Endothelial cell of umbilical vein (primary cell): ENCODE results near the gene PSKH1. TPM values are rescaled to one million over a fixed set of nuclear protein-coding genes. Genes with fewer than 3 reads are reported as not detected.
A peak's percentile ranks its signal among the peaks of the same experiment; 100 is the strongest.

Experiments
- BruUV-seq: library from RNA; stranded (reverse); fragments of 400-500 nt; replicated peaks from 2 replicates; lab custom pipeline; 2021; lab: Mats Ljungman, UMichigan
- CTCF ChIA-PET: fragments of 300-600, 350-600 bp; sonication (Branson Sonifier 250); formaldehyde crosslinking; loops from one replicate; lab custom pipeline; 2021; ENCODE audit warnings: antibody characterized with exemption, inconsistent platforms; lab: Charles Lee
- POLR2A ChIA-PET: fragments of 300-600, 350-600 bp; sonication (Branson Sonifier 250); formaldehyde crosslinking; loops from one replicate; lab custom pipeline; 2021; ENCODE audit warnings: antibody characterized with exemption, inconsistent platforms; lab: Charles Lee
- DNase-seq: peaks from one replicate; pipeline ENCODE4 v3.0.0-alpha.2; 2011; ENCODE audit warnings: low read depth, low spot score
- FAIRE-seq: peaks from 2 replicates; lab custom pipeline; 2011; peaks lifted over from hg19 to GRCh38; lab: Jason Lieb, UNC
- H2AFZ ChIP-seq: 2 replicates; pipeline ENCODE4 v1.6.0; 2012; ENCODE audit warnings: low read depth, low read length, control low read depth, inconsistent platforms
- H3K27ac ChIP-seq: 2 replicates; pipeline ENCODE4 v1.5.1; 2011; ENCODE audit warnings: low read depth, mild to moderate bottlenecking, control low read depth, low read length, moderate library complexity; ENCODE audit not compliant: insufficient read depth
- H3K27me3 ChIP-seq, 2 experiments: 2 replicates each; pipeline versions ENCODE4 v1.6.0 to v1.6.1; 2011; ENCODE audit warnings: low read length in 2 of 2, mixed read lengths in 1 of 2; ENCODE audit not compliant: control insufficient read depth in 2 of 2, insufficient read depth in 2 of 2
- H3K36me3 ChIP-seq, 2 experiments: 2 replicates in 1 of 2; 3 replicates in 1 of 2; pipeline ENCODE4 v1.5.1; 2011; ENCODE audit warnings: low read length in 2 of 2, mild to moderate bottlenecking in 1 of 2, moderate library complexity in 1 of 2; ENCODE audit not compliant: control insufficient read depth in 2 of 2, insufficient read depth in 2 of 2; ENCODE audit errors: extremely low read depth in 1 of 2
- H3K4me1 ChIP-seq: 3 replicates; pipeline ENCODE4 v1.5.1; 2011; ENCODE audit warnings: mild to moderate bottlenecking, low read length; ENCODE audit not compliant: control insufficient read depth, insufficient read depth; ENCODE audit errors: extremely low read depth
- H3K4me2 ChIP-seq: 2 replicates; pipeline ENCODE4 v1.6.1; 2011; ENCODE audit warnings: low read length, control low read depth, mixed read lengths; ENCODE audit not compliant: insufficient read depth
- H3K4me3 ChIP-seq, 3 experiments: fragments of 200-600 bp in 1 of 3; sonication (generic), shearing (Covaris generic) in 1 of 3; replicated peaks in 1 of 3; 2 replicates each; pipeline ENCODE4 v1.5.1; 2011 to 2016; ENCODE audit warnings: control low read depth in 3 of 3, low read length in 3 of 3, mild to moderate bottlenecking in 2 of 3, inconsistent platforms in 1 of 3, low read depth in 1 of 3, moderate library complexity in 1 of 3; ENCODE audit not compliant: insufficient read depth in 1 of 3
- H3K79me2 ChIP-seq: 2 replicates; pipeline ENCODE4 v1.6.0; 2012; ENCODE audit warnings: low read length, inconsistent platforms; ENCODE audit not compliant: control insufficient read depth, insufficient read depth
- H3K9ac ChIP-seq: replicated peaks from 2 replicates; pipeline ENCODE3; 2011; ENCODE audit warnings: low read length, control low read depth; ENCODE audit not compliant: insufficient read depth; ENCODE audit errors: extremely low read depth
- H3K9me1 ChIP-seq: replicated peaks from 3 replicates; pipeline ENCODE4 v1.6.0; 2011; ENCODE audit warnings: mild to moderate bottlenecking, low read length; ENCODE audit not compliant: control insufficient read depth, insufficient read depth; ENCODE audit errors: extremely low read depth
- H3K9me3 ChIP-seq: replicated peaks from 2 replicates; pipeline ENCODE4 v1.5.1; 2012; ENCODE audit warnings: low read length, inconsistent platforms; ENCODE audit not compliant: control insufficient read depth, insufficient read depth
- H4K20me1 ChIP-seq: replicated peaks from 2 replicates; pipeline ENCODE3; 2011; ENCODE audit warnings: mild to moderate bottlenecking, low read length; ENCODE audit not compliant: control insufficient read depth, insufficient read depth; ENCODE audit errors: extremely low read depth
- CTCF ChIP-seq, 2 donors: IDR thresholded peaks; 1 replicate in 1 of 2; 2 replicates in 1 of 2; pipeline ENCODE4 v1.5.1; 2011; ENCODE audit warnings: low read length in 2 of 2, mild to moderate bottlenecking in 2 of 2, moderate library complexity in 2 of 2, control low read depth in 1 of 2, inconsistent platforms in 1 of 2, low read depth in 1 of 2; ENCODE audit not compliant: insufficient read depth in 1 of 2; ENCODE audit errors: extremely low read depth in 1 of 2
- EZH2 ChIP-seq: IDR thresholded peaks from 2 replicates; pipeline ENCODE4 v1.6.1; 2012; ENCODE audit warnings: borderline replicate concordance, low read depth, mild to moderate bottlenecking, moderate library complexity, low read length, inconsistent platforms; ENCODE audit not compliant: severe bottlenecking
- FOS ChIP-seq: IDR thresholded peaks from 2 replicates; pipeline ENCODE4 v1.6.1; 2011; ENCODE audit warnings: mild to moderate bottlenecking, low read length, moderate library complexity, borderline replicate concordance; ENCODE audit not compliant: insufficient read depth
- GATA2 ChIP-seq: IDR thresholded peaks from 2 replicates; pipeline ENCODE4 v1.7.0; 2011; ENCODE audit warnings: low read depth, mild to moderate bottlenecking, moderate library complexity, mixed read lengths, low read length; ENCODE audit not compliant: insufficient read length, insufficient read depth
- JUN ChIP-seq: IDR thresholded peaks from 2 replicates; pipeline ENCODE4 v1.6.1; 2011; ENCODE audit warnings: borderline replicate concordance, low read depth; ENCODE audit not compliant: insufficient read length, insufficient read depth
- MAX ChIP-seq: IDR thresholded peaks from 2 replicates; pipeline ENCODE4 v1.6.1; 2011; ENCODE audit not compliant: insufficient read depth, insufficient read length
- MYC ChIP-seq: IDR thresholded peaks from one replicate; pipeline ENCODE4 v1.6.1; 2011; ENCODE audit warnings: mild to moderate bottlenecking, low read depth, low read length
- POLR2A ChIP-seq: IDR thresholded peaks from 2 replicates; pipeline ENCODE4 v1.6.1; 2012; ENCODE audit warnings: low read depth, mild to moderate bottlenecking, control low read depth, low read length
- POLR2AphosphoS5 ChIP-seq: IDR thresholded peaks from 2 replicates; pipeline ENCODE4 v1.6.1; 2012; ENCODE audit warnings: low read depth, mild to moderate bottlenecking, control low read depth, low read length, moderate library complexity; ENCODE audit not compliant: insufficient read depth
- dilution Hi-C: fragments of 300-500 bp; cut with MboI; formaldehyde crosslinking; loops from one replicate; pipeline ENCODE4 v1.15.0; 2019; ENCODE audit warnings: low sequenced_read_pairs; ENCODE audit not compliant: extremely low pct_ligation_motif_present
- intact Hi-C: fragments of 100-400 bp; cut with micrococcal nuclease; formaldehyde crosslinking; loops from one replicate; pipeline ENCODE4 v1.10.0; 2022
- polyA plus RNA-seq, 4 experiments: library from polyadenylated mRNA; depleted of rRNA in 3 of 4; stranded (reverse) in 3 of 4; unstranded in 1 of 4; fragments of >200 nt; gene quantifications; 2 replicates each; pipeline versions ENCODE4 v1.2.1 to v1.2.3, GENCODE V29; 2011 to 2012; ENCODE audit warnings: missing spikeins in 1 of 4
- total RNA-seq: library from RNA; stranded (reverse); gene quantifications from 2 replicates; pipeline ENCODE4 v1.2.3, GENCODE V29; 2021

PSKH1 gene
- total and polyA plus RNA-seq, 2 donors (not counting 3 experiments of a cell fraction or from before 2014, with no cell fraction given) = 25.9 to 42.6 TPM

GRCh38 chr16:67927131-67927941, 34.3 kb downstream of the PSKH1 start:
- H3K27ac ChIP-seq = no peak overlapping the region
- no peaks in the 10 kb centered on the region for H3K9me1 ChIP-seq
- H3K4me1 ChIP-seq = peaks cover 10% of the 10 kb centered on the region
- no peak overlapping the region for H3K4me3 ChIP-seq
- H3K4me2 ChIP-seq = no peak overlapping the region
- no peak overlapping the region for H3K9ac ChIP-seq
- no peak for DNase-seq
- H3K36me3 ChIP-seq = peaks cover 0 to 16% of the 10 kb centered on the region in 2 experiments
- no peaks in the 10 kb centered on the region for H3K9me3 ChIP-seq
- no peaks in the 10 kb centered on the region for H4K20me1 ChIP-seq
- no peak for FAIRE-seq
- intact Hi-C loops (loop anchor here (10.0 kb wide), 1 partner anchor 403 kb away; the partner anchor contains the start of gene RIPOR1), dilution Hi-C loops (no loop called here)
- H3K27me3 ChIP-seq = no peaks in the 10 kb centered on the region
- H3K79me2 ChIP-seq = no peaks in the 10 kb centered on the region
- POLR2A ChIA-PET = no interaction called here
- no peak for TF ChIP-seq MYC
- TF ChIP-seq POLR2A = no peak
- no peak for TF ChIP-seq MAX
- TF ChIP-seq JUN = no peak
- no peak for TF ChIP-seq EZH2
- TF ChIP-seq GATA2 = no peak
- TF ChIP-seq POLR2AphosphoS5 = no peak
- no peak for TF ChIP-seq FOS
- no peak for TF ChIP-seq CTCF (IDR thresholded peaks at IDR 0.05; ENCODE audit: extremely low read depth in 1 of 2, insufficient read depth in 1 of 2, low read depth in 1 of 2, low read length in 2 of 2)
- TSS peak; percentile 26 for BruUV-seq
- H2AFZ ChIP-seq = no peak overlapping the region
- CTCF ChIA-PET = interaction anchor here (1.0 to 6.1 kb wide), 9 partner anchors 12 to 406 kb away, joined by 4 to 106 read pairs (median 6); partner anchors contain the start of gene NRN1L
